ENCODE data around the gene HTT-AS. TPM values are rescaled to one million over a fixed set of nuclear protein-coding genes. Genes with fewer than 3 reads are reported as not detected.

Gene HTT-AS
- total and polyA plus RNA-seq, 2 of the 13 experiments (the other 11 are each of a cell fraction or from before 2014, with no cell fraction given) = not detected

GRCh38 chr4:3041192-3042142, 32.9 kb downstream of the HTT-AS start (continued):
- TF ChIP-seq FIP1L1 (IDR thresholded peaks at IDR 0.05; ENCODE audit: borderline replicate concordance, insufficient read depth, low read depth, low read length) (no peak), ZNF142 (CRISPR knock-in tag; IDR thresholded peaks at IDR 0.05) (peak; percentile 34; the same call in 1 of the 2 replicates), KMT2A (CRISPR knock-in tag; IDR thresholded peaks at IDR 0.05) (0 out of 2 replicates have a peak, but pooled peaks have one; percentile 2), ZNF414 (CRISPR knock-in tag; IDR thresholded peaks at IDR 0.05) (0 out of 2 replicates have a peak, but pooled peaks have one; percentile 40), ZFP91 (CRISPR knock-in tag; IDR thresholded peaks at IDR 0.05; ENCODE audit: borderline replicate concordance) (peak; percentile 64; the same call in 1 of the 2 replicates), ZGPAT (CRISPR knock-in tag; IDR thresholded peaks at IDR 0.05) (peak; percentile 22; the same call in 1 of the 2 replicates), ZNF280D (CRISPR knock-in tag; IDR thresholded peaks at IDR 0.05) (0 out of 2 replicates have a peak, but pooled peaks have one; percentile 19), RCOR2 (CRISPR knock-in tag; IDR thresholded peaks at IDR 0.05) (no peak), ZNF34 (CRISPR knock-in tag; IDR thresholded peaks at IDR 0.05; ENCODE audit: borderline replicate concordance) (0 out of 2 replicates have a peak, but pooled peaks have one; percentile 7), ZNF329 (CRISPR knock-in tag; IDR thresholded peaks at IDR 0.05; ENCODE audit: low read depth) (no peak), SOX5 (CRISPR knock-in tag; IDR thresholded peaks at IDR 0.05; ENCODE audit: borderline replicate concordance) (peak; percentile 36; the same call in 1 of the 2 replicates), DR1 (CRISPR knock-in tag; IDR thresholded peaks at IDR 0.05) (0 out of 2 replicates have a peak, but pooled peaks have one; percentile 40), SAP130 (CRISPR knock-in tag; IDR thresholded peaks at IDR 0.05; ENCODE audit: low read depth) (peak; percentile 70), ZNF431 (CRISPR knock-in tag; IDR thresholded peaks at IDR 0.05; ENCODE audit: borderline replicate concordance, low read depth) (no peak)
